Esophagus squamous epithelium (tissue), 5 donors: ENCODE data around the gene CD244. TPM values are rescaled to one million over a fixed set of nuclear protein-coding genes. Genes with fewer than 3 reads are reported as not detected.
A peak's percentile ranks its signal among the peaks of the same experiment; 100 is the strongest.

Experiments used
- DNase-seq: peaks from one replicate; lab custom pipeline; 2025; lab: John Stamatoyannopoulos, UW
- H3K27ac ChIP-seq, 4 donors: fragments of 200-600 bp; sonication (generic); one replicate each; pipeline ENCODE4 v1.5.1; 2016 to 2019; ENCODE audit warnings: mild to moderate bottlenecking in 1 of 4
- H3K27me3 ChIP-seq, 4 donors: fragments of 200-600 bp; sonication (generic); 1 replicate in 3 of 4; 2 replicates in 1 of 4; pipeline versions ENCODE4 v1.5.1 to v1.6.0; 2017 to 2021; ENCODE audit warnings: antibody characterized with exemption in 1 of 4
- H3K36me3 ChIP-seq, 3 donors: fragments of 200-600 bp; sonication (generic); one replicate each; pipeline ENCODE4 v1.5.1; 2016 to 2019
- H3K4me1 ChIP-seq, 3 donors: fragments of 200-600 bp; sonication (generic); one replicate each; pipeline ENCODE4 v1.5.1; 2017 to 2019
- H3K4me3 ChIP-seq, 4 donors: fragments of 200-600 bp; sonication (generic); 1 replicate in 3 of 4; 2 replicates in 1 of 4; pipeline ENCODE4 v1.5.1; 2016 to 2019; ENCODE audit warnings: mild to moderate bottlenecking in 2 of 4, moderate library complexity in 1 of 4
- H3K9me3 ChIP-seq, 3 donors: fragments of 200-600 bp; sonication (generic); one replicate each; pipeline ENCODE4 v1.5.1; 2016 to 2019
- POLR2A ChIP-seq, 4 donors: fragments of 450-650 bp; IDR thresholded peaks; one replicate each; pipeline ENCODE4 v1.6.1; 2017; ENCODE audit warnings: antibody characterized with exemption in 4 of 4, mild to moderate bottlenecking in 4 of 4, moderate library complexity in 3 of 4
- WGBS, 2 donors: methylation state at CpG; one replicate each; pipeline ENCODE4 v1.1.5; 2018; 5-methylcytosine and 5-hydroxymethylcytosine counted together
- intact Hi-C: fragments of 100-400 bp; cut with DNase I; formaldehyde crosslinking; loops from one replicate; pipeline ENCODE4 v1.15.0; 2022
- total RNA-seq, 4 donors: library from RNA; depleted of rRNA; stranded (reverse); fragments of >200 nt; gene quantifications; one replicate each; pipeline ENCODE4 v1.1.0, GENCODE V29; 2016
- TF ChIP-seq, protein P1 (sequence below), 6 experiments: fragments of 450-650 bp in 4 of 6; fragments of 200-600 bp in 2 of 6; sonication (generic) in 2 of 6; IDR thresholded peaks; one replicate each; pipeline ENCODE4 v1.5.1; 2016 to 2019; ENCODE audit warnings: antibody characterized with exemption in 6 of 6, mild to moderate bottlenecking in 4 of 6, moderate library complexity in 4 of 6
- donor health status: DM: yes; HTN: yes; CAD: no.

CD244 gene
- total RNA-seq, 4 donors from 2014 or later: 0.18 to 1.7 (median 0.56) TPM

DNA sequence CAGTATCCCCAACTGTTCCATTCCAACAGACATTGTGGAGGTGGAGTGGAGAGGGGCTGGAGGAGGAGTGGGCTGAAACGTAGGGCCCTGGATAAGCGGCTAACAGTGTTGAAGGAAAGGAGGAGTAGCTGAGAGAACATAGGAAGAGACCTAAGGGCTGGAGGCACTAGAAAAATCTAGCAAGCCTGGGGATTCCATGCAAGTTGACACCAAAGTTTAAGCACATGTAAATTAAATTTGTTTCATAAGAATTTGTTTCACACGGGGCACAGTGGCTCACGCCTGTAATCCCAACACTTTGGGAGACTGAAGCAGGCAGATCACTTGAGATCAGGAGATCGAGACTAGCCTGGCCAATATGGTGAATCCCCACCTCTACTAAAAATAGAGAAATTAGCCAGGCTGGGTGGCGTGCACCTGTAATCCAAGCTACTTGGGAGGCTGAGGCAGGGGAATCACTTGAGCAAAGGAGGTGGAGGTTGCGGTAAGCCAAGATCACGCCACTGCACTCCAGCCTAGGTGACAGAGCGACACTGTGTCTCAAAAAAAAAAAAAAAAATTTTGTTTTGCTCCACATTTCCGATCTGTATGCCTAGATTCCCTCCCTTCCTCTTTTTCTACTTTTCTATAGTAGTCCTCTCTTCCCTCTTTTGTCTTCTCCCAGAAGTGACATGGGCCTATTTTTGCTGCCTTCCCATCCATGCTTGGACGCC is 530 bp upstream of the CD244 start:
- Histone ChIP-seq H3K27ac (peak overlapping the region in 3 of 4 donors; percentile 15 to 59 (median 16)), H3K4me1 (peaks cover 3 to 23% (median 6%) of the 10 kb centered on the region in 3 donors), H3K27me3 (peaks cover 0 to 8% (median 0%) of the 10 kb centered on the region in 4 donors), H3K4me3 (no peak overlapping the region), H3K36me3 (no peaks in the 10 kb centered on the region), H3K9me3 (no peaks in the 10 kb centered on the region)
- DNase-seq: no peak
- WGBS, 2 donors: 66 to 85% methylated on average over 11 of the region's 11 CpGs
- intact Hi-C loops: no loop called here
- TF ChIP-seq, protein P1, sequence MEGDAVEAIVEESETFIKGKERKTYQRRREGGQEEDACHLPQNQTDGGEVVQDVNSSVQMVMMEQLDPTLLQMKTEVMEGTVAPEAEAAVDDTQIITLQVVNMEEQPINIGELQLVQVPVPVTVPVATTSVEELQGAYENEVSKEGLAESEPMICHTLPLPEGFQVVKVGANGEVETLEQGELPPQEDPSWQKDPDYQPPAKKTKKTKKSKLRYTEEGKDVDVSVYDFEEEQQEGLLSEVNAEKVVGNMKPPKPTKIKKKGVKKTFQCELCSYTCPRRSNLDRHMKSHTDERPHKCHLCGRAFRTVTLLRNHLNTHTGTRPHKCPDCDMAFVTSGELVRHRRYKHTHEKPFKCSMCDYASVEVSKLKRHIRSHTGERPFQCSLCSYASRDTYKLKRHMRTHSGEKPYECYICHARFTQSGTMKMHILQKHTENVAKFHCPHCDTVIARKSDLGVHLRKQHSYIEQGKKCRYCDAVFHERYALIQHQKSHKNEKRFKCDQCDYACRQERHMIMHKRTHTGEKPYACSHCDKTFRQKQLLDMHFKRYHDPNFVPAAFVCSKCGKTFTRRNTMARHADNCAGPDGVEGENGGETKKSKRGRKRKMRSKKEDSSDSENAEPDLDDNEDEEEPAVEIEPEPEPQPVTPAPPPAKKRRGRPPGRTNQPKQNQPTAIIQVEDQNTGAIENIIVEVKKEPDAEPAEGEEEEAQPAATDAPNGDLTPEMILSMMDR (IDR thresholded peaks at IDR 0.05): no peak
- TF ChIP-seq POLR2A (IDR thresholded peaks at IDR 0.05): no peak

DNA sequence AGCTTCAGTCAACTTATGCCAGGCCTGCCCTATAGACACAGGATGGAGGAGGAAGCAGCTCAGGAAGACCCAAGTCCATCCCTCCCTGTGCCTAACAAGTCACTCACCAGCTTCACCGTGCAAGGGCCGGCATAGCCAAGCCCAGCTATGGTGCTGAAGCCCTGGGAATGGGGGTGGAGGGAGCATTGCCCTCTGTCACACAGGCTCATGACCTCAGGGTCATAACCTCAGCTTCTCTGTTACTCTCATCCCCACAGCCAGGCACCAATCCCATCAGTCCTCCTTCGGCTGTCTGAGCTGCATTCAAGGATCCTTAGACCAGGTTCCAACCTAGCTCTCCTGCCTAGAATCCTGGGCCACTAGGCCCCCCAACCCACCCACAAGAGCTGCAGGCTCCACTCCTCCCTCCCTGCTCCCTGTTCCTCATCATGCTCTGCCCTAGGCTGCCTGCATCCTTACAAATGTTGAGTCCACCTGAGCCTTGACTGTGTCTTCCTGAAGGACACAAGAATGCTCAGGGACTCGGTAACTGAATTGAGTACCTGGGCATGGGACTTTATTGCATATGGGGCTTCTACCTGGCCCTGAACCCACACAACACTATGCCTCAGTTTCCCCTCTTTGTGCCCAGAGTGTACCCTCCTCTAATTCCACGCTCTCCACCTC is 1.7 kb downstream of the CD244 start:
- Histone ChIP-seq H3K4me3 (no peak overlapping the region), H3K27ac (no peak overlapping the region), H3K27me3 (peaks cover 0 to 8% (median 0%) of the 10 kb centered on the region in 4 donors), H3K9me3 (no peaks in the 10 kb centered on the region), H3K36me3 (no peaks in the 10 kb centered on the region), H3K4me1 (peaks cover 3 to 23% (median 6%) of the 10 kb centered on the region in 3 donors)
- no peak for DNase-seq
- 57 to 89% methylated on average over 5 of the region's 5 CpGs for WGBS, 2 donors
- intact Hi-C loops: no loop called here
- TF ChIP-seq, protein P1 (IDR thresholded peaks at IDR 0.05): no peak

DNA sequence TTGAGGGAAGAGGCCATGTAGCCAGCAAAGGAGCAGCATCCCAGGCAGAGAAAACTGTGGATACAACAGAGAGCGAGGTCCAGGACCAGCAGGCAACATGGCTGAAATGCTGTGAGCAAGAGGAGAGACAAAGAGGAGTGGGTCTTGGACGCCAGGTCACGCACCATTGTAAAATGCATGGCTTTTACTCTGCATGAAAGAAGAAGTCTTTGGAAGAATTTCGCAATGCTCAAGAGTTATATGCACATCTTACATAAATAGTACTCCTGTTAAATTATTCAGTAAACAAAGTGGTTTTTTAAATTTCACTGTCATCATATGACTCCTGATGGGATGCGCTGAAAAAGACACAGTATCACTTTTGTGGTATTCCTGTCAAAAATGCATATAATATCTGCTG is 3.5 kb downstream of the CD244 start:
- H3K36me3 ChIP-seq: no peaks in the 10 kb centered on the region

DNA sequence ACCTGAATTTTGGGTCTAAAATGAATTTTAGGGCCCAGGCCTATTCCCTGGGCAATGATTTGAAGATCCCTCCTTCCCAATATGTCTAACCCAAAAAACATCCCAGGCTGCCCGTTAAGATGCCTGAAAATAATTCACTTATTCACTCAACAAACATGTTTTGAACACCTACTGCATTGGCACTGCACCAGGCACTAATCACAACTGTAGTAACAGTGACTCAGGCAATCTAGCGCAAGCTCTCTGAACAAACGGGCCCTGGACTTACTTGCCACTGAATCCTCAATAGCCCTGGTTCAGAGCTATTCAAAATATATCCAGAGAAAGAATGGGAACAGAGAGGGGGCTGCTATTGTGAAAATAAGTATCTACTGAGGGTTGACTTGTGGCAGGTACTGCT is 4.2 kb downstream of the CD244 start:
- Histone ChIP-seq H3K36me3 (no peaks in the 10 kb centered on the region), H3K27ac (no peak overlapping the region), H3K9me3 (no peaks in the 10 kb centered on the region), H3K27me3 (peaks cover 0 to 8% (median 0%) of the 10 kb centered on the region in 4 donors), H3K4me1 (peaks cover 3 to 16% (median 6%) of the 10 kb centered on the region in 3 donors), H3K4me3 (no peak overlapping the region)
- WGBS, 2 donors: 19 to 46% methylated on average over 3 of the region's 3 CpGs
- no peak for DNase-seq
- TF ChIP-seq POLR2A (IDR thresholded peaks at IDR 0.05): no peak
- TF ChIP-seq, protein P1 (IDR thresholded peaks at IDR 0.05): no peak
- intact Hi-C loops: no loop called here

More for the DNA sequence above, 3.5 kb downstream of the CD244 start:
- Histone ChIP-seq H3K27ac (no peak overlapping the region), H3K4me3 (no peak overlapping the region), H3K4me1 (peaks cover 3 to 22% (median 6%) of the 10 kb centered on the region in 3 donors), H3K27me3 (peaks cover 0 to 8% (median 0%) of the 10 kb centered on the region in 4 donors), H3K9me3 (no peaks in the 10 kb centered on the region)
- DNase-seq: no peak
- TF ChIP-seq, protein P1 (IDR thresholded peaks at IDR 0.05): no peak
- intact Hi-C loops: no loop called here
- WGBS, 2 donors: 78 to 86% methylated on average over 5 of the region's 5 CpGs

DNA sequence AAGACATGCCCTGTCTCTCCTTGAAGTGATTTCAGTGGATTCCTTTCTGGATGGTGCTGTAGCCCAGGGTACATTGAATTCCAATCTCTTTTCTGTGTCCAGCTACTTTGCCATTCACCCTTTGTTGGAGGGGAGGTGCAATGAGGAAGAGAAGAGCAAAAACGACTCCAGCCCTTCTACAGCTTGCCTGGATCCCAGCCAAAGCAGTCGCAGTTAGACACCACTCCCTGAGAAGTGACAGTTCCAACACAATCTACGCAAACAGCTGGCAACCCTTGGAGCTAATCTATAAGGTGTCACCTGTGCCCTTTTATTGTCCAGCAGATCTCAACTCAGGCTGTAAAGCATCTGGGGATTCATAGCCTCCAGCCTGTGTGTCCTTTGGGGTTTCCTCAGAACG is 4.6 kb downstream of the CD244 start:
- WGBS, 2 donors: 16 to 47% methylated on average over 3 to 4 of the region's 4 CpGs
- H3K9me3 ChIP-seq: no peaks in the 10 kb centered on the region
- no peak for DNase-seq
- no peak overlapping the region for H3K27ac ChIP-seq
- intact Hi-C loops: no loop called here
- no peak for TF ChIP-seq POLR2A (IDR thresholded peaks at IDR 0.05)
- TF ChIP-seq, protein P1 (IDR thresholded peaks at IDR 0.05): no peak
- no peaks in the 10 kb centered on the region for H3K36me3 ChIP-seq
- H3K27me3 ChIP-seq: peaks cover 0 to 8% (median 0%) of the 10 kb centered on the region in 4 donors
- H3K4me1 ChIP-seq: peaks cover 3 to 12% (median 3%) of the 10 kb centered on the region in 3 donors
- no peak overlapping the region for H3K4me3 ChIP-seq
